Liver (tissue), 9 donors: ENCODE data around the gene CSNK2A2. TPM values are rescaled to one million over a fixed set of nuclear protein-coding genes. Genes with fewer than 3 reads are reported as not detected.

ENCODE experiments used
- DNase-seq: peaks from one replicate; pipeline ENCODE4 v3.0.0-alpha.2; 2017; ENCODE audit warnings: low spot score
- H3K27ac ChIP-seq, 2 donors: one replicate each; pipeline ENCODE4 v1.7.0; 2013; ENCODE audit warnings: inconsistent platforms in 2 of 2, low read length in 2 of 2, control low read depth in 1 of 2, low read depth in 1 of 2, mild to moderate bottlenecking in 1 of 2
- H3K27me3 ChIP-seq, 4 donors: one replicate each; pipeline versions ENCODE4 v1.6.1 to v1.7.0; 2013; ENCODE audit warnings: low read length in 3 of 4, inconsistent platforms in 1 of 4, mild to moderate bottlenecking in 1 of 4, moderate library complexity in 1 of 4; ENCODE audit not compliant: control insufficient read depth in 4 of 4, insufficient read depth in 4 of 4
- H3K36me3 ChIP-seq, 4 donors: one replicate each; pipeline versions ENCODE4 v1.6.1 to v1.7.0; 2013; ENCODE audit warnings: low read length in 3 of 4, mild to moderate bottlenecking in 3 of 4, low read depth in 1 of 4, moderate library complexity in 1 of 4; ENCODE audit not compliant: control insufficient read depth in 4 of 4, insufficient read depth in 3 of 4
- H3K4me1 ChIP-seq, 4 donors: one replicate each; pipeline versions ENCODE4 v1.6.1 to v1.7.0; 2013; ENCODE audit warnings: low read length in 3 of 4, mild to moderate bottlenecking in 3 of 4, moderate library complexity in 1 of 4; ENCODE audit not compliant: control insufficient read depth in 4 of 4, insufficient read depth in 4 of 4
- H3K4me3 ChIP-seq, 3 donors: one replicate each; pipeline versions ENCODE4 v1.6.1 to v1.7.0; 2013; ENCODE audit warnings: low read length in 3 of 3, control low read depth in 1 of 3, low read depth in 1 of 3, mild to moderate bottlenecking in 1 of 3
- H3K9ac ChIP-seq, 2 donors: one replicate each; pipeline ENCODE4 v1.7.0; 2013; ENCODE audit warnings: low read length in 2 of 2, mild to moderate bottlenecking in 2 of 2, moderate library complexity in 2 of 2, control low read depth in 1 of 2, low read depth in 1 of 2
- H3K9me3 ChIP-seq, 4 donors: one replicate each; pipeline versions ENCODE4 v1.6.1 to v1.7.0; 2013; ENCODE audit warnings: low read length in 3 of 4; ENCODE audit not compliant: control insufficient read depth in 4 of 4
- EGR1 ChIP-seq, 2 donors: IDR thresholded peaks; 2 replicates each; pipeline ENCODE4 v1.6.1; 2016 to 2018; ENCODE audit warnings: antibody characterized with exemption in 2 of 2, low read depth in 2 of 2
- FOXA1 ChIP-seq: IDR thresholded peaks from 2 replicates; pipeline ENCODE4 v1.6.1; 2016; ENCODE audit warnings: antibody characterized with exemption
- GABPA ChIP-seq, 2 donors: IDR thresholded peaks in 1 of 2; conservative IDR thresholded peaks in 1 of 2; 2 replicates each; pipeline ENCODE4 v1.6.1; 2016; ENCODE audit warnings: antibody characterized with exemption in 2 of 2, mild to moderate bottlenecking in 1 of 2, moderate library complexity in 1 of 2
- HNF4G ChIP-seq: IDR thresholded peaks from 2 replicates; pipeline ENCODE4 v1.6.1; 2016; ENCODE audit warnings: antibody characterized with exemption
- NR2F2 ChIP-seq: IDR thresholded peaks from 2 replicates; pipeline ENCODE4 v1.6.1; 2016; ENCODE audit warnings: antibody characterized with exemption
- RAD21 ChIP-seq, 2 donors: IDR thresholded peaks; 2 replicates each; pipeline ENCODE4 v1.6.1; 2016; ENCODE audit warnings: antibody characterized with exemption in 2 of 2, mild to moderate bottlenecking in 2 of 2
- RXRA ChIP-seq, 2 donors: IDR thresholded peaks; 2 replicates each; pipeline ENCODE4 v1.6.1; 2017 to 2018; ENCODE audit warnings: antibody characterized with exemption in 2 of 2, mild to moderate bottlenecking in 1 of 2
- SP1 ChIP-seq: IDR thresholded peaks from 2 replicates; pipeline ENCODE4 v1.6.1; 2018; ENCODE audit warnings: antibody characterized with exemption, mild to moderate bottlenecking
- TAF1 ChIP-seq: conservative IDR thresholded peaks from 2 replicates; pipeline ENCODE4 v1.6.1; 2016; ENCODE audit warnings: antibody characterized with exemption, mild to moderate bottlenecking
- YY1 ChIP-seq: IDR thresholded peaks from 2 replicates; pipeline ENCODE4 v1.6.1; 2016; ENCODE audit warnings: antibody characterized with exemption, mild to moderate bottlenecking
- WGBS: extraction: QIAGEN DNeasy Blood & Tissue Kit; methylation state at CpG from one replicate; pipeline ENCODE4 v1.1.7; 2013; 5-methylcytosine and 5-hydroxymethylcytosine counted together
- polyA plus RNA-seq, 2 donors: library from polyadenylated mRNA; stranded (reverse) in 1 of 2; unstranded in 1 of 2; fragments of 200-250 nt in 1 of 2; fragments of >200 nt in 1 of 2; fragmentation: Nextera tagmentation in 1 of 2; extraction: Ambion mirVana in 1 of 2; gene quantifications; one replicate each; pipeline versions ENCODE4 v1.2.1 to v1.2.3, GENCODE V29; 2013 to 2015
- total RNA-seq, 2 donors: library from RNA; depleted of rRNA; stranded (reverse); fragments of >200 nt; gene quantifications; one replicate each; pipeline ENCODE4 v1.2.3, GENCODE V29; 2014
- TF ChIP-seq, protein P1 (sequence below): IDR thresholded peaks from 2 replicates; pipeline ENCODE4 v1.6.1; 2016; ENCODE audit warnings: antibody characterized with exemption, mild to moderate bottlenecking
- TF ChIP-seq, protein P2 (sequence below): IDR thresholded peaks from 2 replicates; pipeline ENCODE4 v1.6.1; 2016; ENCODE audit warnings: antibody characterized with exemption
- TF ChIP-seq, protein P3 (sequence below): IDR thresholded peaks from 2 replicates; pipeline ENCODE4 v1.6.1; 2016; ENCODE audit warnings: antibody characterized with exemption
- TF ChIP-seq, protein P4 (sequence below): fragments of 150-350 bp; IDR thresholded peaks from 2 replicates; pipeline ENCODE4 v1.5.1; 2017; ENCODE audit warnings: improper control_type of control experiment, low read depth, low read length; ENCODE audit not compliant: missing input control
- donor health status: healthy.
- donor health status: healthy.
- donor health status: healthy.
- donor health status: healthy.
- donor health status: healthy.

Gene CSNK2A2
- total and polyA plus RNA-seq, 4 donors: 9.4 to 21.0 (median 14.7) TPM

DNA sequence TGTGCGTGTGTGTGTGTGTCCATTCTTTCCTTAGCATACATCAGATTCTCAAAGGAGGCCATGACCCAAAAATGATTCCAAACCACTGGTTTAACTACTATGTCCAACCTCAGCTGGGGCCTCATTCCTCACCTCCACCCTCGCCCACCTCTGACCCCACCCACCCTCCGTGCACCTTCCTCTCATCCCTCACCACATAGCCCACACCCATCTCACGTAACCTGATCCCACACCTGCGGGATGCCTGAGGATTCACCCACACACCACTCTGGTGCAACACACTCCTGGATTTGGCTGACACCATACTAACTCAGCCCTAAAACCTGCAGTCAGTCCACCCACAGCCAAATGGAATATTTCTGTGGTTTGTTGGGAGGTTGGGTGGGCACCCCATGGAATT lies 3.3 kb upstream of the CSNK2A2 start (continued):
- TF ChIP-seq, protein P1, sequence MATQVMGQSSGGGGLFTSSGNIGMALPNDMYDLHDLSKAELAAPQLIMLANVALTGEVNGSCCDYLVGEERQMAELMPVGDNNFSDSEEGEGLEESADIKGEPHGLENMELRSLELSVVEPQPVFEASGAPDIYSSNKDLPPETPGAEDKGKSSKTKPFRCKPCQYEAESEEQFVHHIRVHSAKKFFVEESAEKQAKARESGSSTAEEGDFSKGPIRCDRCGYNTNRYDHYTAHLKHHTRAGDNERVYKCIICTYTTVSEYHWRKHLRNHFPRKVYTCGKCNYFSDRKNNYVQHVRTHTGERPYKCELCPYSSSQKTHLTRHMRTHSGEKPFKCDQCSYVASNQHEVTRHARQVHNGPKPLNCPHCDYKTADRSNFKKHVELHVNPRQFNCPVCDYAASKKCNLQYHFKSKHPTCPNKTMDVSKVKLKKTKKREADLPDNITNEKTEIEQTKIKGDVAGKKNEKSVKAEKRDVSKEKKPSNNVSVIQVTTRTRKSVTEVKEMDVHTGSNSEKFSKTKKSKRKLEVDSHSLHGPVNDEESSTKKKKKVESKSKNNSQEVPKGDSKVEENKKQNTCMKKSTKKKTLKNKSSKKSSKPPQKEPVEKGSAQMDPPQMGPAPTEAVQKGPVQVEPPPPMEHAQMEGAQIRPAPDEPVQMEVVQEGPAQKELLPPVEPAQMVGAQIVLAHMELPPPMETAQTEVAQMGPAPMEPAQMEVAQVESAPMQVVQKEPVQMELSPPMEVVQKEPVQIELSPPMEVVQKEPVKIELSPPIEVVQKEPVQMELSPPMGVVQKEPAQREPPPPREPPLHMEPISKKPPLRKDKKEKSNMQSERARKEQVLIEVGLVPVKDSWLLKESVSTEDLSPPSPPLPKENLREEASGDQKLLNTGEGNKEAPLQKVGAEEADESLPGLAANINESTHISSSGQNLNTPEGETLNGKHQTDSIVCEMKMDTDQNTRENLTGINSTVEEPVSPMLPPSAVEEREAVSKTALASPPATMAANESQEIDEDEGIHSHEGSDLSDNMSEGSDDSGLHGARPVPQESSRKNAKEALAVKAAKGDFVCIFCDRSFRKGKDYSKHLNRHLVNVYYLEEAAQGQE: no peak
- TF ChIP-seq TAF1 (no peak), EGR1 (IDR thresholded peaks at IDR 0.05; ENCODE audit: low read depth in 2 of 2) (no peak)

DNA sequence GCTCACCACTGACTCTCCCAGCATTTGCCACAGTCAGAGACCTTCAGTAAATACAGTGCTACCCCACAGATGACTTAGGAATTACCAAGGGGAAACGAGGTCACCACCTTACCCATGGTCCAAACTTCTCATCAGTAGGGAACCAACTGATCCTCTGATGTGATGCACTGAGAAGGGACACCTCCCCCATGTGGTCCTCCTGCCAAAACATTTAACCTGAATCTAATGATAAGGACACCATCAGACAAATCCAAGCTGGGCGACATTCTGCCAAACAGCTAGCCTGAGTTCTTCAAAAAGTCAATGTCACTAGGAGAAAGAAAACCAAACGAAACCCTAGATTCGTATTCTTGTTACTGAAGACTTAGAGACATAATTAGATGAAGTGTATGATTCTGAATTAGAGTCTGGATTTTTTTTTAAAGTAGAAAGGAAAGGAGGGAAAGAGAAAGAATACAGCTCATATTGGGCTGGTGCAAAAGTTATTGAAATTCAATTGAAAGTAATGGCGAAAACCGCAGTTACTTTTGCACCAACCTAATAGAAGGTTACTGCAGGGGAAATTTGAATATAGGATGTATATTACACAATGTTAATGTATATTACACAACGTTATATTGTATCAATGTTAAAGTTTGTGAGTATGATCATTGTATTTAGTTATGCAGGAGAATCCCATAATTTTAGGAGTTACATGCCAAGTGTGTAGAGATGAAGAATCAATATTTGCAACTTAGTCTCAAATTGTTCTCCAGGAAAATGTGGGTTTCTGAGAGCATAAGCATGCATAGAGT lies 2.3 kb upstream of the CSNK2A2 start:
- WGBS: 83% methylated on average over 7 of the region's 7 CpGs

More for the DNA sequence above, 2.3 kb upstream of the CSNK2A2 start:
- Histone ChIP-seq H3K27me3 (no peaks in the 10 kb centered on the region), H3K27ac (no peak overlapping the region), H3K9ac (no peak overlapping the region), H3K36me3 (peaks cover 0 to 3% (median 2%) of the 10 kb centered on the region in 4 donors), H3K9me3 (no peaks in the 10 kb centered on the region), H3K4me3 (no peak overlapping the region), H3K4me1 (peaks cover 3 to 13% (median 8%) of the 10 kb centered on the region in 4 donors)
- TF ChIP-seq RXRA (IDR thresholded peaks at IDR 0.05) (no peak), RAD21 (IDR thresholded peaks at IDR 0.05) (no peak), HNF4G (no peak), SP1 (no peak), NR2F2 (no peak), YY1 (no peak), GABPA (IDR thresholded peaks at IDR 0.05 in 1 of 2, conservative IDR thresholded peaks at IDR 0.05 in 1 of 2) (no peak), TAF1 (no peak), FOXA1 (no peak)
- TF ChIP-seq, protein P2, sequence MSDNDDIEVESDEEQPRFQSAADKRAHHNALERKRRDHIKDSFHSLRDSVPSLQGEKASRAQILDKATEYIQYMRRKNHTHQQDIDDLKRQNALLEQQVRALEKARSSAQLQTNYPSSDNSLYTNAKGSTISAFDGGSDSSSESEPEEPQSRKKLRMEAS: no peak
- TF ChIP-seq, protein P1: no peak
- TF ChIP-seq, protein P3, sequence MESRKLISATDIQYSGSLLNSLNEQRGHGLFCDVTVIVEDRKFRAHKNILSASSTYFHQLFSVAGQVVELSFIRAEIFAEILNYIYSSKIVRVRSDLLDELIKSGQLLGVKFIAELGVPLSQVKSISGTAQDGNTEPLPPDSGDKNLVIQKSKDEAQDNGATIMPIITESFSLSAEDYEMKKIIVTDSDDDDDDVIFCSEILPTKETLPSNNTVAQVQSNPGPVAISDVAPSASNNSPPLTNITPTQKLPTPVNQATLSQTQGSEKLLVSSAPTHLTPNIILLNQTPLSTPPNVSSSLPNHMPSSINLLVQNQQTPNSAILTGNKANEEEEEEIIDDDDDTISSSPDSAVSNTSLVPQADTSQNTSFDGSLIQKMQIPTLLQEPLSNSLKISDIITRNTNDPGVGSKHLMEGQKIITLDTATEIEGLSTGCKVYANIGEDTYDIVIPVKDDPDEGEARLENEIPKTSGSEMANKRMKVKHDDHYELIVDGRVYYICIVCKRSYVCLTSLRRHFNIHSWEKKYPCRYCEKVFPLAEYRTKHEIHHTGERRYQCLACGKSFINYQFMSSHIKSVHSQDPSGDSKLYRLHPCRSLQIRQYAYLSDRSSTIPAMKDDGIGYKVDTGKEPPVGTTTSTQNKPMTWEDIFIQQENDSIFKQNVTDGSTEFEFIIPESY: no peak
- TF ChIP-seq, protein P4, sequence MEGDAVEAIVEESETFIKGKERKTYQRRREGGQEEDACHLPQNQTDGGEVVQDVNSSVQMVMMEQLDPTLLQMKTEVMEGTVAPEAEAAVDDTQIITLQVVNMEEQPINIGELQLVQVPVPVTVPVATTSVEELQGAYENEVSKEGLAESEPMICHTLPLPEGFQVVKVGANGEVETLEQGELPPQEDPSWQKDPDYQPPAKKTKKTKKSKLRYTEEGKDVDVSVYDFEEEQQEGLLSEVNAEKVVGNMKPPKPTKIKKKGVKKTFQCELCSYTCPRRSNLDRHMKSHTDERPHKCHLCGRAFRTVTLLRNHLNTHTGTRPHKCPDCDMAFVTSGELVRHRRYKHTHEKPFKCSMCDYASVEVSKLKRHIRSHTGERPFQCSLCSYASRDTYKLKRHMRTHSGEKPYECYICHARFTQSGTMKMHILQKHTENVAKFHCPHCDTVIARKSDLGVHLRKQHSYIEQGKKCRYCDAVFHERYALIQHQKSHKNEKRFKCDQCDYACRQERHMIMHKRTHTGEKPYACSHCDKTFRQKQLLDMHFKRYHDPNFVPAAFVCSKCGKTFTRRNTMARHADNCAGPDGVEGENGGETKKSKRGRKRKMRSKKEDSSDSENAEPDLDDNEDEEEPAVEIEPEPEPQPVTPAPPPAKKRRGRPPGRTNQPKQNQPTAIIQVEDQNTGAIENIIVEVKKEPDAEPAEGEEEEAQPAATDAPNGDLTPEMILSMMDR: no peak
- no peak for DNase-seq
